ENCODE data around the gene AHDC1. TPM values are rescaled to one million over a fixed set of nuclear protein-coding genes. Genes with fewer than 3 reads are reported as not detected.
"Not testable (repeated sequence)": the region's sequence is repeated elsewhere in the genome, so short reads cannot be mapped to it uniquely, and the experiment has no call there.

The AHDC1 gene
- total and polyA plus RNA-seq, 2 of the 13 experiments (the other 11 are each of a cell fraction or from before 2014, with no cell fraction given) = 1.0 to 2.7 TPM

DNA sequence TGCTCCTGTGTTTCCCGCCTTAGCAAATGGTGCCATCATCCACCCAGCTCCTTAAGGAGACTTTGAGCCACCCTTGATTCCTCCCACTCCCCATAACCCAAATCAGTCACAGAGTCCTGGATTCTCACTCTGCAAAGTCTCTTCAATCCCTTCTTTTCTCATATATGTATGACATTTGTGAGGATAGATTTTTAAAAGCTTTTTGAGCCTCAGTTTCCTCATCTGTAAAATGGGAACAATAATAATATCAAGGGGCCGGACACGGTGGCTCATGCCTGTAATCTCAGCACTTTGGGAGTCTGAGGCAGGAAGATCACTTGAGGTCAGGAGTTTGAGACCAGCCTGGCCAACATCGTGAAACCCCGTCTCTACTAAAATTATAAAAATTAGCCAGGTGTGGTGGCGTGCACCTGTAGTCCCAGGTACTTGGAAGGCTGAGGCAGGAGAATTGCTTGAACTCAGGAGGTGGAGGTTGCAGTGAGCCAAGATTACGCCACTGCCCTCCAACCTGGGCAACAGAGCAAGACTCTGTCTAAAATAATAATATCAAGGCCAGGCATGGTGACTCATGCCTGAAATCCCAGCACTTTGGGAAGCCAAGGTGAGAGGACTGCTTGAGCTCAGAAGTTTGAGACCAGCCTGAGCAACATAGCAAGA lies 16.0 kb upstream of the AHDC1 start:
- H3K4me3 ChIP-seq (replicated peaks in 1 of 3; ENCODE audit: insufficient read depth in 1 of 3, low read depth in 2 of 3, low read length in 3 of 3); H3K79me2 ChIP-seq (ENCODE audit: insufficient read depth, low read length); H3K9ac ChIP-seq (ENCODE audit: insufficient read depth, low read depth, low read length); H4K20me1 ChIP-seq (ENCODE audit: insufficient read depth, low read length); H3K9me3 ChIP-seq (ENCODE audit: low read length); H3K36me3 ChIP-seq (replicated peaks in 1 of 2; ENCODE audit: control insufficient read depth in 1 of 2, insufficient read depth in 2 of 2, low read length in 2 of 2); BruUV-seq (replicated peaks); ATAC-seq; H2AFZ ChIP-seq (ENCODE audit: low read length); H3K27me3 ChIP-seq (ENCODE audit: control insufficient read depth in 1 of 2, insufficient read depth in 2 of 2, low read length in 2 of 2); FAIRE-seq; POLR2A ChIA-PET; DNase-seq (ENCODE audit: low spot score); intact Hi-C loops (cut with micrococcal nuclease; ENCODE audit: unreplicated experiment); H3K4me2 ChIP-seq (ENCODE audit: low read depth, low read length); H3K27ac ChIP-seq (ENCODE audit: extremely low read length, insufficient read depth, low read length); CTCF ChIA-PET (ENCODE audit: low intra/inter-chr PET ratio, low total read pairs): not testable (repeated sequence)
- WGBS (ENCODE audit: low lambda C conversion rate) = 82% methylated on average over 7 of the region's 7 CpGs
- in situ Hi-C loops (cut with HindIII; ENCODE audit: extremely low pct_ligation_motif_present, low pct_unique_long_range_greater_than_20kb) = loop anchor here (5.0 kb wide), 1 partner anchor 37 kb away; no protein-coding TSS in a partner anchor
- TF ChIP-seq CHD4 (IDR thresholded peaks at IDR 0.05; ENCODE audit: borderline replicate concordance, low read length) (peak; percentile 44; the same call in 1 of the 2 replicates), FOSL2 (CRISPR knock-in tag; IDR thresholded peaks at IDR 0.05) (peak; percentile 41; the same call in 1 of the 2 replicates), ZNF121 (CRISPR knock-in tag; IDR thresholded peaks at IDR 0.05) (peak; percentile 54; the same call in 1 of the 2 replicates), ZNF629 (CRISPR knock-in tag; conservative IDR thresholded peaks at IDR 0.05) (peak; percentile 55)
- peaks cover 40% of the 10 kb centered on the region for H3K4me1 ChIP-seq (ENCODE audit: insufficient read depth, low read length)

DNA sequence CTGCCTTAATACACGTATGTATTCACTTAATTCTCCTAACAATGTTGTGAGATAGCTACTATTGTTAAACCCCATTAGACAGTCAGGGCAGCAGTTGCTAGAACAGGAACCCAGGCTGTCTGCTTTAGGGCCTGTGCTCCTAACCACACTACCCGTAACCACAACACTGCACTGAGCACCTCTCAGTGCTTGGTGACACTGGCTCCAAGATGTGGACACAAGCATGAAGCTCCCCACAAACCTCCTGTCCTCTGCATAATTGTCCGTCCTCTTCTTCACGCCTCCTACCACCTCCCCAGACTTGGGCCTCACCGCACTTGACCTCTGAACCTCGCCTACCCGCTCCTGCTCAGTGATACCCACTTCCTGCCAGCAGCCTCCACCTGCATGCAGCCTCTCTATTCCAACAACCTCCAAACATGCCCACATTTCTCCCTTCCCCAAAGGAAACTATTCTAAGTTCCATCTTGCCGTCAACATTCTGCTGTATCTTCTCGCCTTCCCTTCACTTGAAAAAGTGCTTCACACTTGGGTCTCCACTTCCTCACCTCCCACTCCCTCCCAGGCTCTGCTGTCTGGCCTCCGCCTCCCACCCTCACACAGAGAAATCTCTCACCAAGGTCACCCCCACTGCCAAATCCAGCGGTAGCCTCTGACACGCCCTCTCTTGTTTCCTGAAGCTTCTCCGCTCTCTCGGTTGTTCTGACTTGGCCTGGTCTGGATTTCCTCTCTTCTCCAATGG lies 14.6 kb upstream of the AHDC1 start:
- POLR2A ChIA-PET = interaction anchor here (1.2 to 1.6 kb wide), 2 partner anchors 11 to 22 kb away, joined by 3 to 7 read pairs; no protein-coding TSS in a partner anchor
- TF ChIP-seq, protein P1, sequence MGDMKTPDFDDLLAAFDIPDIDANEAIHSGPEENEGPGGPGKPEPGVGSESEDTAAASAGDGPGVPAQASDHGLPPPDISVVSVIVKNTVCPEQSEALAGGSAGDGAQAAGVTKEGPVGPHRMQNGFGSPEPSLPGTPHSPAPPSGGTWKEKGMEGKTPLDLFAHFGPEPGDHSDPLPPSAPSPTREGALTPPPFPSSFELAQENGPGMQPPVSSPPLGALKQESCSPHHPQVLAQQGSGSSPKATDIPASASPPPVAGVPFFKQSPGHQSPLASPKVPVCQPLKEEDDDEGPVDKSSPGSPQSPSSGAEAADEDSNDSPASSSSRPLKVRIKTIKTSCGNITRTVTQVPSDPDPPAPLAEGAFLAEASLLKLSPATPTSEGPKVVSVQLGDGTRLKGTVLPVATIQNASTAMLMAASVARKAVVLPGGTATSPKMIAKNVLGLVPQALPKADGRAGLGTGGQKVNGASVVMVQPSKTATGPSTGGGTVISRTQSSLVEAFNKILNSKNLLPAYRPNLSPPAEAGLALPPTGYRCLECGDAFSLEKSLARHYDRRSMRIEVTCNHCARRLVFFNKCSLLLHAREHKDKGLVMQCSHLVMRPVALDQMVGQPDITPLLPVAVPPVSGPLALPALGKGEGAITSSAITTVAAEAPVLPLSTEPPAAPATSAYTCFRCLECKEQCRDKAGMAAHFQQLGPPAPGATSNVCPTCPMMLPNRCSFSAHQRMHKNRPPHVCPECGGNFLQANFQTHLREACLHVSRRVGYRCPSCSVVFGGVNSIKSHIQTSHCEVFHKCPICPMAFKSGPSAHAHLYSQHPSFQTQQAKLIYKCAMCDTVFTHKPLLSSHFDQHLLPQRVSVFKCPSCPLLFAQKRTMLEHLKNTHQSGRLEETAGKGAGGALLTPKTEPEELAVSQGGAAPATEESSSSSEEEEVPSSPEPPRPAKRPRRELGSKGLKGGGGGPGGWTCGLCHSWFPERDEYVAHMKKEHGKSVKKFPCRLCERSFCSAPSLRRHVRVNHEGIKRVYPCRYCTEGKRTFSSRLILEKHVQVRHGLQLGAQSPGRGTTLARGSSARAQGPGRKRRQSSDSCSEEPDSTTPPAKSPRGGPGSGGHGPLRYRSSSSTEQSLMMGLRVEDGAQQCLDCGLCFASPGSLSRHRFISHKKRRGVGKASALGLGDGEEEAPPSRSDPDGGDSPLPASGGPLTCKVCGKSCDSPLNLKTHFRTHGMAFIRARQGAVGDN (CRISPR knock-in tag; IDR thresholded peaks at IDR 0.05) = peak; percentile 29; the same call in 1 of the 2 replicates
- TF ChIP-seq, protein P2, sequence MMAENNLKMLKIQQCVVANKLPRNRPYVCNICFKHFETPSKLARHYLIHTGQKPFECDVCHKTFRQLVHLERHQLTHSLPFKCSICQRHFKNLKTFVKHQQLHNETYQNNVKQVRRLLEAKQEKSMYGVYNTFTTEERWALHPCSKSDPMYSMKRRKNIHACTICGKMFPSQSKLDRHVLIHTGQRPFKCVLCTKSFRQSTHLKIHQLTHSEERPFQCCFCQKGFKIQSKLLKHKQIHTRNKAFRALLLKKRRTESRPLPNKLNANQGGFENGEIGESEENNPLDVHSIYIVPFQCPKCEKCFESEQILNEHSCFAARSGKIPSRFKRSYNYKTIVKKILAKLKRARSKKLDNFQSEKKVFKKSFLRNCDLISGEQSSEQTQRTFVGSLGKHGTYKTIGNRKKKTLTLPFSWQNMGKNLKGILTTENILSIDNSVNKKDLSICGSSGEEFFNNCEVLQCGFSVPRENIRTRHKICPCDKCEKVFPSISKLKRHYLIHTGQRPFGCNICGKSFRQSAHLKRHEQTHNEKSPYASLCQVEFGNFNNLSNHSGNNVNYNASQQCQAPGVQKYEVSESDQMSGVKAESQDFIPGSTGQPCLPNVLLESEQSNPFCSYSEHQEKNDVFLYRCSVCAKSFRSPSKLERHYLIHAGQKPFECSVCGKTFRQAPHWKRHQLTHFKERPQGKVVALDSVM (CRISPR knock-in tag; IDR thresholded peaks at IDR 0.05) = peak; percentile 93
- 0 out of 4 replicates have a peak, but pooled peaks of 1 of the 2 experiments have one; percentile 14 for TF ChIP-seq NR2F1 (CRISPR knock-in tag; IDR thresholded peaks at IDR 0.05)
- 0 out of 2 replicates have a peak, but pooled peaks have one; percentile 14 for TF ChIP-seq NR2F6 (IDR thresholded peaks at IDR 0.05)
- peak; percentile 43; the same call in 1 of the 2 replicates for TF ChIP-seq NR2F6 (CRISPR knock-in tag; IDR thresholded peaks at IDR 0.05)

More for the DNA sequence above, 14.6 kb upstream of the AHDC1 start:
- no peaks in the 10 kb centered on the region for H3K79me2 ChIP-seq (ENCODE audit: insufficient read depth, low read length)
- CTCF ChIA-PET (ENCODE audit: low intra/inter-chr PET ratio, low total read pairs) = no interaction called here
- H3K27me3 ChIP-seq (ENCODE audit: control insufficient read depth in 1 of 2, insufficient read depth in 2 of 2, low read length in 2 of 2) = peaks cover 0 to 18% of the 10 kb centered on the region in 2 experiments; a peak in 3 of 5 replicates
- H3K36me3 ChIP-seq (replicated peaks in 1 of 2; ENCODE audit: control insufficient read depth in 1 of 2, insufficient read depth in 2 of 2, low read length in 2 of 2) = no peaks in the 10 kb centered on the region
- DNase-seq (ENCODE audit: low spot score) (no peak), FAIRE-seq (no peak), ATAC-seq (no peak)
- 25% methylated on average over 13 of the region's 14 CpGs for WGBS (ENCODE audit: low lambda C conversion rate)
- no peak overlapping the region for H2AFZ ChIP-seq (ENCODE audit: low read length)
- no peak overlapping the region for H3K9ac ChIP-seq (ENCODE audit: insufficient read depth, low read depth, low read length)
- BruUV-seq (replicated peaks) = no TSS peak
- in situ Hi-C loops (cut with HindIII; ENCODE audit: extremely low pct_ligation_motif_present, low pct_unique_long_range_greater_than_20kb) = loop anchor here (5.0 kb wide), 1 partner anchor 39 kb away; no protein-coding TSS in a partner anchor
- no peaks in the 10 kb centered on the region for H3K9me3 ChIP-seq (ENCODE audit: low read length)
- H3K4me3 ChIP-seq (replicated peaks in 1 of 3; ENCODE audit: insufficient read depth in 1 of 3, low read depth in 2 of 3, low read length in 3 of 3) = no peak overlapping the region
- no peaks in the 10 kb centered on the region for H4K20me1 ChIP-seq (ENCODE audit: insufficient read depth, low read length)
- no peak overlapping the region for H3K27ac ChIP-seq (ENCODE audit: extremely low read length, insufficient read depth, low read length)
- H3K4me2 ChIP-seq (ENCODE audit: low read depth, low read length) = peak overlapping the region; percentile 37; the same call in 1 of the 2 replicates
- peaks cover 40% of the 10 kb centered on the region for H3K4me1 ChIP-seq (ENCODE audit: insufficient read depth, low read length)
- intact Hi-C loops (cut with micrococcal nuclease; ENCODE audit: unreplicated experiment) = no loop called here

Measured in HepG2 (cell line).